ENCODE measurements around the gene SACS. TPM values are rescaled to one million over a fixed set of nuclear protein-coding genes. Genes with fewer than 3 reads are reported as not detected.

The SACS gene
- total and polyA plus RNA-seq, 2 of the 8 experiments (the other 6 are each of a cell fraction or from before 2014, with no cell fraction given) = 11.0 to 54.2 TPM

DNA sequence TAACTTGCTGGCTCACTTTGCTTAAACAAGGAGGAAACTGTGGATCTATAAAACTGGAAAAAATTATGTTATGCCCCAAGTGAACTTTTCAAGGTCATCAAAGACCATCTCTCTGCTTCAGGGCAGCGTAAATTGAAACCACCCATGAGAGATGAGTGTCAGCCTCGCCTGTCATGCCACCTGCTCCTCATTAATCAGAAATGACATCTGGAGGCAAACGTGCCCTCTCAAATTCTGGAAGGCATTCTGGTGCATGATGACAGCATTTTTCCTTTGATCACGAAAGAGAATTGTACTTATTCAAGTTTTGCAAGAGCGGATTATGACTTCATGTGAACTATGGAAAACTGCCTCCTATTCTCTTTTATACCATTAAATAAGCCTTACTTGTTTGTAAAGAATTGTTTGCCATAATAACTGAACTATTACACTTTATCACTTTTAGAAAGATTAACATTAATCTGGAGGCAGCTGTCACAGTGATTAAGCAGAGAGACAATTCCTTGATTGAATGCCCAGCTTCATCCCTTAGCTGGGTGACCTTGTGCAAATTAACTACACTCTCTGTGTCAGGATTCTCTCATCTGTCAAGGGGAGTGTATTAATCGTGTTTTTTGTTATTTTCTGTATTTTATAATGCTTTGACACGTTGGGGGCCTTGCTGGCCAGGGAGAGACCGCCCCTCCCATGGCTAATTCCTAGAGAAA, 17.0 kb upstream of the SACS start:
- ChIA-PET POLR2A (ENCODE audit: partially characterized antibody) (interaction anchor here (0.7 to 1.0 kb wide), 2 partner anchors 18 kb away, joined by 3 read pairs; partner anchors contain the start of gene SACS), CTCF (ENCODE audit: partially characterized antibody) (interaction anchor here (1.0 kb wide), 1 partner anchor 17 kb away, joined by 3 read pairs; no protein-coding TSS in a partner anchor)
- no peak for DNase-seq (ENCODE audit: low read depth in 1 of 2, low spot score in 2 of 2)
- Histone ChIP-seq H3K4me3 (ENCODE audit: extremely low read depth in 1 of 4, insufficient read depth in 2 of 4, low read depth in 3 of 4, low read length in 4 of 4) (no peak overlapping the region; a peak in 1 of 8 replicates), H3K9ac (replicated peaks in 1 of 4; ENCODE audit: extremely low read depth in 1 of 4, low read depth in 3 of 4, low read length in 3 of 4) (no peak overlapping the region), H2BK15ac (ENCODE audit: low read length) (no peak overlapping the region), H3K27ac (ENCODE audit: low read depth, low read length) (no peak overlapping the region), H3K9me3 (ENCODE audit: insufficient read depth in 2 of 2, low read depth in 1 of 2, low read length in 1 of 2) (no peaks in the 10 kb centered on the region), H3K27me3 (replicated peaks in 1 of 4; ENCODE audit: control insufficient read depth in 3 of 4, extremely low read depth in 1 of 4, insufficient read depth in 3 of 4, low read length in 3 of 4) (no peaks in the 10 kb centered on the region), H3K79me1 (ENCODE audit: low read depth, low read length) (no peaks in the 10 kb centered on the region), H3K18ac (ENCODE audit: extremely low read depth, low read length) (peak overlapping the region; percentile 21; the same call in 1 of the 2 replicates), H2AFZ (ENCODE audit: low read length) (no peak overlapping the region), H4K8ac (ENCODE audit: extremely low read depth, insufficient read depth, low read length) (no peak overlapping the region), H4K20me1 (replicated peaks in 1 of 2; ENCODE audit: control insufficient read depth in 1 of 2, insufficient read depth in 2 of 2, low read length in 2 of 2) (no peaks in the 10 kb centered on the region), H2BK20ac (ENCODE audit: low read length) (peak overlapping the region; percentile 93; the same call in 1 of the 2 replicates), H2BK12ac (ENCODE audit: low read depth, low read length) (peak overlapping the region; percentile 80; the same call in 1 of the 2 replicates), H2BK120ac (replicated peaks; ENCODE audit: low read depth, low read length) (peak overlapping the region; percentile 57), H3K23ac (ENCODE audit: insufficient read length) (no peak overlapping the region), H2BK5ac (ENCODE audit: low read depth, low read length) (peak overlapping the region; percentile 66; the same call in 1 of the 2 replicates), H3K36me3 (ENCODE audit: control insufficient read depth in 2 of 4, insufficient read depth in 4 of 4, low read length in 3 of 4) (no peaks in the 10 kb centered on the region), H4K5ac (ENCODE audit: insufficient read length, low read depth, low read length) (peak overlapping the region; percentile 39), H3K4me1 (replicated peaks in 1 of 4; ENCODE audit: control insufficient read depth in 3 of 4, insufficient read depth in 4 of 4, low read length in 3 of 4) (peaks cover 0 to 26% (median 17%) of the 10 kb centered on the region in 4 experiments; a peak in 5 of 7 replicates), H3K79me2 (ENCODE audit: control insufficient read depth in 1 of 2, insufficient read depth in 2 of 2, low read length in 2 of 2) (no peaks in the 10 kb centered on the region), H4K91ac (replicated peaks; ENCODE audit: insufficient read length, low read length) (no peak overlapping the region), H3K4ac (replicated peaks; ENCODE audit: insufficient read length, low read depth, low read length) (no peak overlapping the region), H3K14ac (ENCODE audit: insufficient read length) (no peak overlapping the region), H3K56ac (replicated peaks; ENCODE audit: insufficient read length, low read depth, low read length) (no peak overlapping the region), H3K4me2 (ENCODE audit: insufficient read depth in 1 of 2, low read depth in 2 of 2, low read length in 2 of 2) (peak overlapping the region in 1 of 2 experiments; percentile 42; a peak in 1 of 4 replicates), H2AK5ac (ENCODE audit: low read depth, low read length) (no peak overlapping the region), H3K23me2 (ENCODE audit: low read depth, low read length) (0 out of 2 replicates have a peak, but pooled peaks cover 2% of the 10 kb centered on the region)
- WGBS, 2 experiments (ENCODE audit: extremely low coverage in 1 of 2, insufficient coverage in 1 of 2, insufficient read length in 1 of 2, insufficient replicate concordance in 2 of 2, low coverage in 1 of 2, low lambda C conversion rate in 2 of 2, missing lambda C conversion rate in 1 of 2) = 64% methylated on average over 8 of the region's 8 CpGs; no CpG with 5 or more reads in 1 of the 2 experiments
- peak; percentile 19 for FAIRE-seq
- TF ChIP-seq SP1 (IDR thresholded peaks at IDR 0.05; ENCODE audit: low read depth, low read length) = no peak
- TF ChIP-seq NANOG (IDR thresholded peaks at IDR 0.05; ENCODE audit: insufficient read depth, low read depth, low read length, poor library complexity, severe bottlenecking) = no peak
- no peak for TF ChIP-seq E2F6 (IDR thresholded peaks at IDR 0.05)
- TF ChIP-seq, protein P1, sequence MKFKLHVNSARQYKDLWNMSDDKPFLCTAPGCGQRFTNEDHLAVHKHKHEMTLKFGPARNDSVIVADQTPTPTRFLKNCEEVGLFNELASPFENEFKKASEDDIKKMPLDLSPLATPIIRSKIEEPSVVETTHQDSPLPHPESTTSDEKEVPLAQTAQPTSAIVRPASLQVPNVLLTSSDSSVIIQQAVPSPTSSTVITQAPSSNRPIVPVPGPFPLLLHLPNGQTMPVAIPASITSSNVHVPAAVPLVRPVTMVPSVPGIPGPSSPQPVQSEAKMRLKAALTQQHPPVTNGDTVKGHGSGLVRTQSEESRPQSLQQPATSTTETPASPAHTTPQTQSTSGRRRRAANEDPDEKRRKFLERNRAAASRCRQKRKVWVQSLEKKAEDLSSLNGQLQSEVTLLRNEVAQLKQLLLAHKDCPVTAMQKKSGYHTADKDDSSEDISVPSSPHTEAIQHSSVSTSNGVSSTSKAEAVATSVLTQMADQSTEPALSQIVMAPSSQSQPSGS (IDR thresholded peaks at IDR 0.05; ENCODE audit: low read length) = no peak
- no peak for TF ChIP-seq CHD1 (IDR thresholded peaks at IDR 0.05; ENCODE audit: low read depth, low read length)
- no peak for TF ChIP-seq GABPA (IDR thresholded peaks at IDR 0.05; ENCODE audit: borderline replicate concordance, insufficient read depth, low read length)
- TF ChIP-seq RBBP5 (IDR thresholded peaks at IDR 0.05; ENCODE audit: borderline replicate concordance, low read depth, low read length) = no peak
- no peak for TF ChIP-seq POLR2AphosphoS5 (IDR thresholded peaks at IDR 0.05; ENCODE audit: low read depth, low read length)
- TF ChIP-seq KDM5A (IDR thresholded peaks at IDR 0.05; ENCODE audit: low read length) = no peak
- no peak for TF ChIP-seq YY1 (IDR thresholded peaks at IDR 0.05; ENCODE audit: low read depth, low read length)

All from H1 (cell line).